Osteoblast (primary cell): ENCODE data around the gene GSTM5. TPM values are rescaled to one million over a fixed set of nuclear protein-coding genes. Genes with fewer than 3 reads are reported as not detected.

Experiments used
- DNase-seq: peaks from one replicate; pipeline ENCODE4 v3.0.0; 2011; ENCODE audit warnings: low spot score, mixed read lengths; ENCODE audit not compliant: insufficient read length; ENCODE audit errors: missing footprints
- H2AFZ ChIP-seq: 2 replicates; pipeline ENCODE4 v1.6.0; 2011; ENCODE audit warnings: mild to moderate bottlenecking, low read length
- H3K27ac ChIP-seq: 2 replicates; pipeline ENCODE4 v1.5.1; 2011; ENCODE audit warnings: mild to moderate bottlenecking, low read depth, low read length, moderate library complexity
- H3K27me3 ChIP-seq: 2 replicates; pipeline ENCODE4 v1.6.0; 2012; ENCODE audit warnings: mild to moderate bottlenecking, control low read depth, inconsistent platforms, low read length, moderate library complexity; ENCODE audit not compliant: insufficient read depth
- H3K36me3 ChIP-seq: 2 replicates; pipeline ENCODE4 v1.5.1; 2011; ENCODE audit warnings: mild to moderate bottlenecking, low read length, control low read depth, moderate library complexity; ENCODE audit not compliant: insufficient read depth
- H3K4me1 ChIP-seq: 2 replicates; pipeline ENCODE4 v1.5.1; 2011; ENCODE audit warnings: mild to moderate bottlenecking, low read length, control low read depth, moderate library complexity; ENCODE audit not compliant: insufficient read depth
- H3K4me2 ChIP-seq: 2 replicates; pipeline ENCODE4 v1.6.0; 2011; ENCODE audit warnings: mild to moderate bottlenecking, low read length; ENCODE audit not compliant: insufficient read depth
- H3K4me3 ChIP-seq: fragments of 200-600 bp; sonication (generic); 3 replicates; pipeline ENCODE4 v1.5.1; 2012; ENCODE audit warnings: mild to moderate bottlenecking, low read length, inconsistent platforms; ENCODE audit not compliant: insufficient read depth
- H3K79me2 ChIP-seq: 2 replicates; pipeline ENCODE4 v1.6.0; 2012; ENCODE audit warnings: mild to moderate bottlenecking, low read length, control low read depth, inconsistent platforms; ENCODE audit not compliant: insufficient read depth
- H3K9me3 ChIP-seq: 2 replicates; pipeline ENCODE4 v1.5.1; 2011; ENCODE audit warnings: low read depth, low read length, control low read depth
- H4K20me1 ChIP-seq: 2 replicates; pipeline ENCODE4 v1.6.0; 2012; ENCODE audit warnings: mild to moderate bottlenecking, low read length, control low read depth; ENCODE audit not compliant: insufficient read depth
- CTCF ChIP-seq: IDR thresholded peaks from 2 replicates; pipeline ENCODE4 v1.5.1; 2011; ENCODE audit warnings: mild to moderate bottlenecking, low read depth, low read length, moderate library complexity; ENCODE audit errors: extremely low read depth
- total RNA-seq: library from RNA; depleted of rRNA; stranded (reverse); fragments of >200 nt; gene quantifications from 2 replicates; pipeline ENCODE4 v1.2.3, GENCODE V29; 2012

Gene GSTM5
- total RNA-seq, 1 donor, result 4.3 TPM

- Histone ChIP-seq H3K4me2 (no peak overlapping the region), H3K27ac (no peak overlapping the region), H3K4me1 (no peaks in the 10 kb centered on the region), H3K9me3 (no peaks in the 10 kb centered on the region), H3K4me3 (no peak overlapping the region), H3K27me3 (peaks cover 8% of the 10 kb centered on the region), H3K36me3 (no peaks in the 10 kb centered on the region), H3K79me2 (no peaks in the 10 kb centered on the region), H4K20me1 (no peaks in the 10 kb centered on the region), H2AFZ (no peak overlapping the region)
- no peak for TF ChIP-seq CTCF
- DNase-seq, result no peak
Measured at GRCh38 chr1:109756848-109757521, 44.9 kb downstream of the GSTM5 start.

GRCh38 chr1:109757936-109758786, 46.1 kb downstream of the GSTM5 start:
- DNase-seq, result peak; percentile 66
- no peak overlapping the region for H3K4me3 ChIP-seq
- peaks cover 7% of the 10 kb centered on the region for H3K27me3 ChIP-seq
- no peaks in the 10 kb centered on the region for H3K36me3 ChIP-seq
- no peak overlapping the region for H2AFZ ChIP-seq
- no peak for TF ChIP-seq CTCF
- no peak overlapping the region for H3K27ac ChIP-seq
- H3K79me2 ChIP-seq, result no peaks in the 10 kb centered on the region
- H3K9me3 ChIP-seq, result no peaks in the 10 kb centered on the region
- H3K4me2 ChIP-seq, result no peak overlapping the region
- no peaks in the 10 kb centered on the region for H4K20me1 ChIP-seq
- H3K4me1 ChIP-seq, result no peaks in the 10 kb centered on the region

GRCh38 chr1:109759513-109760334, 47.7 kb downstream of the GSTM5 start:
- Histone ChIP-seq H3K36me3 (no peaks in the 10 kb centered on the region), H3K4me2 (no peak overlapping the region), H2AFZ (no peak overlapping the region), H3K9me3 (no peaks in the 10 kb centered on the region), H3K4me1 (no peaks in the 10 kb centered on the region), H3K27ac (no peak overlapping the region), H3K27me3 (no peaks in the 10 kb centered on the region), H3K4me3 (no peak overlapping the region), H4K20me1 (no peaks in the 10 kb centered on the region), H3K79me2 (no peaks in the 10 kb centered on the region)
- TF ChIP-seq CTCF, result no peak
- peak; percentile 78 for DNase-seq
